ENCODE measurements around the gene RIOK2. TPM values are rescaled to one million over a fixed set of nuclear protein-coding genes. Genes with fewer than 3 reads are reported as not detected.
A peak's percentile ranks its signal among the peaks of the same experiment; 100 is the strongest.

The RIOK2 gene
- total and polyA plus RNA-seq, 10 of the 15 experiments (the other 5 are each of a cell fraction or from before 2014, with no cell fraction given) = 23.0 to 69.1 (median 33.3) TPM

DNA sequence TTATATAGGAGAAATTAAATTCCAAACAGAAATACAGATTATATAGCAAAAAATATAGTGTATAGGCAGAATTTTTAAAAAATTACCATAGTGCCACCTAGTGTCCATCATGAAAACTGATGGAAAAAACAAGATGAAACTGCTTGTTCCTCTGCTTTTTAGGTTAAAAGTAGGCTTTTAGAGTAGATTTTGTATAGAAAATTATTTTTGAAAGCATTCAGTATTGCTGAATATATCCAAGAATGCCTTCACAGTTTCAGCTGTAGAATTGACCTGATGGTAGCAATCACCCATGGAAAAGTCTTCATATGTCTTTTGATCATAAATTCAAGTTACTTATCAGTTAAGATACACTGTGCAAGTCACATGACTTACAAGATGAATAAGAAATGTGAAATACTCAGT, 19.7 kb downstream of the RIOK2 start:
- POLR2A ChIA-PET = no interaction called here
- Histone ChIP-seq H3K9ac (ENCODE audit: control insufficient read depth, insufficient read depth, low read length) (no peak overlapping the region), H3K4me2 (ENCODE audit: control insufficient read depth, insufficient read depth) (no peak overlapping the region), H3K27ac (ENCODE audit: control insufficient read depth, insufficient read depth) (no peak overlapping the region), H3K4me3 (no peak overlapping the region), H3K36me3 (ENCODE audit: control insufficient read depth in 2 of 2, insufficient read depth in 2 of 2, low read length in 1 of 2) (peaks cover 2 to 9% of the 10 kb centered on the region in 2 experiments), H3K4me1 (ENCODE audit: control insufficient read depth, insufficient read depth, low read length) (peaks cover 6% of the 10 kb centered on the region; the same call in 1 of the 2 replicates), H4K20me1 (ENCODE audit: control insufficient read depth, insufficient read depth) (no peaks in the 10 kb centered on the region), H3K27me3 (replicated peaks in 1 of 2; ENCODE audit: control insufficient read depth in 2 of 2, insufficient read depth in 2 of 2, low read length in 1 of 2) (no peaks in the 10 kb centered on the region), H3K9me3 (replicated peaks; ENCODE audit: control insufficient read depth, insufficient read depth, low read length) (no peaks in the 10 kb centered on the region; the same call in 2 of the 3 replicates), H3K79me2 (ENCODE audit: control insufficient read depth, insufficient read depth, low read length) (no peaks in the 10 kb centered on the region; the same call in 1 of the 2 replicates), H2AFZ (ENCODE audit: control insufficient read depth, low read depth, low read length) (no peak overlapping the region)
- intact Hi-C loops (cut with micrococcal nuclease; ENCODE audit: unreplicated experiment) (loop anchor here (2.0 to 5.0 kb wide), 4 partner anchors 167 to 551 kb away; partner anchors contain the start of genes ERAP1 and LNPEP), in situ Hi-C loops (cut with MboI) (loop anchor here (5.0 to 10.0 kb wide), 3 partner anchors 291 to 549 kb away; no protein-coding TSS in a partner anchor)
- no TSS peak for BruUV-seq (replicated peaks)
- RAD21 ChIA-PET (ENCODE audit: unreplicated experiment) = interaction anchor here (0.9 to 7.6 kb wide), 5 partner anchors 17 to 413 kb away, joined by 3 to 68 read pairs (median 4); partner anchors contain the start of gene ERAP1
- SMC1A ChIA-PET (ENCODE audit: uncharacterized antibody, unreplicated experiment) = interaction anchor here (0.6 to 14.7 kb wide), 12 partner anchors 17 to 411 kb away, joined by 3 to 178 read pairs (median 5); partner anchors contain the start of gene LIX1
- no peak for DNase-seq (ENCODE audit: low read depth, low spot score)
- peak; percentile 7 for FAIRE-seq
- ATAC-seq = no peak
- CTCF ChIA-PET = interaction anchor here (0.8 to 15.3 kb wide), 26 partner anchors 9 to 549 kb away, joined by 3 to 223 read pairs (median 6); partner anchors contain the start of genes LIX1 and RIOK2
- TF ChIP-seq ATF3 (IDR thresholded peaks at IDR 0.05; ENCODE audit: borderline replicate concordance, extremely low read depth, low read depth, low read length) = no peak
- no peak for TF ChIP-seq CBX5 (IDR thresholded peaks at IDR 0.05; ENCODE audit: low read depth)
- peak; percentile 30 to 53 (median 34); a peak in 4 of 6 replicates for TF ChIP-seq CTCF (IDR thresholded peaks at IDR 0.05 in 2 of 3, conservative IDR thresholded peaks at IDR 0.05 in 1 of 3; ENCODE audit: control insufficient read depth in 2 of 3, extremely low read depth in 1 of 3, insufficient read depth in 1 of 3, low read depth in 3 of 3, low read length in 3 of 3)
- TF ChIP-seq SMC3 (IDR thresholded peaks at IDR 0.05; ENCODE audit: borderline replicate concordance, low read length) = peak; percentile 28; the same call in 1 of the 2 replicates

Measured in GM12878 (cell line).